RWPE1 (cell line): ENCODE results near the gene TMPRSS2.

Experiments
- CTCF ChIA-PET: fragments of 350-600 bp; sonication (Branson Sonifier 250); formaldehyde crosslinking; extraction: SDS; loops from one replicate; lab custom pipeline; 2021; lab: Yijun Ruan, JAX
- POLR2A ChIA-PET: fragments of 400-600 bp; formaldehyde crosslinking; extraction: SDS; loops from one replicate; lab custom pipeline; 2020; ENCODE audit warnings: antibody characterized with exemption; ENCODE audit not compliant: low non-redundant PET; lab: Yijun Ruan, JAX
- DNase-seq: peaks from one replicate; pipeline ENCODE4 v3.0.0; 2012; ENCODE audit warnings: low spot score
- H3K27ac ChIP-seq: fragments of 450-650 bp; 2 replicates; pipeline ENCODE4 v1.5.1; 2017
- TF ChIP-seq, protein P1 (sequence below): fragments of 450-650 bp; conservative IDR thresholded peaks from 2 replicates; pipeline ENCODE4 v1.5.1; 2017; ENCODE audit warnings: low read depth, mild to moderate bottlenecking

The TMPRSS2 gene

DNA sequence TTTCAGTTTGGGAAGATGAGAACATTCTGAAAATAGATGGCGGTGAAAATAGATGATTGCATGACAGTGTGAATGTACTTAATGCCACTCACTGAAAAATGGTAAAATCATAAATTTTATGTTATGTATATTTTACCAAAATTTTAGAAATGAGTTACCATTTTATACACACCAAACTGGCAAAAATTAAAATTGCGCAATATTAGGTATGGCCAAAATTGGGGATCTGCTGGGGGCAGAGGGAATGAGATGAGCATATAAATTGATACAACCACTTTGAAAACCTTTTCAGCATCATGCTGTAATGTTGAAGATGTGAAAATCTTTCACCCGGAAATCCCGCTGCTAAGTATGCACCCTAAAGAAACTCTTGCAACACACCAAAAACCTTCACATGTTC lies 10.8 kb upstream of the TMPRSS2 start:
- ChIA-PET POLR2A (no interaction called here), CTCF (no interaction called here)
- TF ChIP-seq, protein P1, sequence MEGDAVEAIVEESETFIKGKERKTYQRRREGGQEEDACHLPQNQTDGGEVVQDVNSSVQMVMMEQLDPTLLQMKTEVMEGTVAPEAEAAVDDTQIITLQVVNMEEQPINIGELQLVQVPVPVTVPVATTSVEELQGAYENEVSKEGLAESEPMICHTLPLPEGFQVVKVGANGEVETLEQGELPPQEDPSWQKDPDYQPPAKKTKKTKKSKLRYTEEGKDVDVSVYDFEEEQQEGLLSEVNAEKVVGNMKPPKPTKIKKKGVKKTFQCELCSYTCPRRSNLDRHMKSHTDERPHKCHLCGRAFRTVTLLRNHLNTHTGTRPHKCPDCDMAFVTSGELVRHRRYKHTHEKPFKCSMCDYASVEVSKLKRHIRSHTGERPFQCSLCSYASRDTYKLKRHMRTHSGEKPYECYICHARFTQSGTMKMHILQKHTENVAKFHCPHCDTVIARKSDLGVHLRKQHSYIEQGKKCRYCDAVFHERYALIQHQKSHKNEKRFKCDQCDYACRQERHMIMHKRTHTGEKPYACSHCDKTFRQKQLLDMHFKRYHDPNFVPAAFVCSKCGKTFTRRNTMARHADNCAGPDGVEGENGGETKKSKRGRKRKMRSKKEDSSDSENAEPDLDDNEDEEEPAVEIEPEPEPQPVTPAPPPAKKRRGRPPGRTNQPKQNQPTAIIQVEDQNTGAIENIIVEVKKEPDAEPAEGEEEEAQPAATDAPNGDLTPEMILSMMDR = no peak
- no peak for DNase-seq
- no peak overlapping the region for H3K27ac ChIP-seq

DNA sequence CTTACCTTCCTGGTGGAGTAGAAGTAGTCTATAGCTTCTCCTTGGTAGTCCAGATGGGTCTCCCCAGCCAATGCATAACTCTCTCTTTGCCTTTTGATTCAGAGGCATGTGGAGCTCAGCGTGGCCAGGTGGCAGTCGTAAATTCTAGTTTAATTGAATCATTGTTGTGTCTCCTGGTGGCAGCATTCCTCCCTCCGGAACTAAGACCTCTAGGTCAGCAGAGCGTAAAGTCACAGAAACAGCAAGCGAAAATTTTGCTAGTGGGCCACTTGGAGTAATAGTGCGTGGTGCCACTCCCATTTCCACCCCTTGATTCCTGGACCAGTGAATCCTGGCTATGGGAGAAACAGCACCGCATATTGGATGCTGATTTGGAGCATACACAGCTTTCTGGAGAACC lies 3.9 kb upstream of the TMPRSS2 start:
- TF ChIP-seq, protein P1 = no peak
- DNase-seq = no peak
- CTCF ChIA-PET = no interaction called here
- POLR2A ChIA-PET = no interaction called here
- H3K27ac ChIP-seq = no peak overlapping the region

GRCh38 chr21:41510500-41510899 lies 2.5 kb upstream of the TMPRSS2 start:
- no peak overlapping the region for H3K27ac ChIP-seq
- TF ChIP-seq, protein P1 = no peak
- no peak for DNase-seq
- POLR2A ChIA-PET = no interaction called here
- CTCF ChIA-PET = no interaction called here

- ChIA-PET CTCF (interaction anchor here (0.6 to 0.7 kb wide), 2 partner anchors 80 to 226 kb away, joined by 3 to 4 read pairs; no protein-coding TSS in a partner anchor), POLR2A (no interaction called here)
- DNase-seq = no peak
- TF ChIP-seq, protein P1 = no peak
- no peak overlapping the region for H3K27ac ChIP-seq
These were observed 1.8 kb upstream of the TMPRSS2 start for GRCh38 chr21:41509733-41510132.

DNA sequence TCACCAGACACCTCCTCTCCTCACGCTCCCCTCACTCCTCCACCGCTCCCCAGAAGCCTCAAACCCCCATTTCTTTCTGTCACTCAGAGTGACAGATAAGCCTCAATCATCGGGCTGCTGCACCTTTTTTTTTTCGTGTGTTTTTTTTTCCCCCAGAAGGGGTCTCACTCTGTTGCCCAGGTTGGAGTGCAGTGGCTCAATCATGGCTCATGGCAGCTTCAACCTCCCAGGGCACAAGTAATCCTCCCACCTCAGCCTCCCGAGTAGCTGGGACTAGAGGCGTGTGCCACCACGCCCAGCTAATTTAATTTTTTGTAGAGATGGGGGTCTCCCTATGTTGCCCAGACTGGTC lies 1.2 kb upstream of the TMPRSS2 start:
- TF ChIP-seq, protein P1 = no peak
- no peak overlapping the region for H3K27ac ChIP-seq
- POLR2A ChIA-PET = no interaction called here
- no peak for DNase-seq
- CTCF ChIA-PET = interaction anchor here (0.6 to 0.7 kb wide), 2 partner anchors 80 to 225 kb away, joined by 3 to 4 read pairs; no protein-coding TSS in a partner anchor

- no peak for DNase-seq
- POLR2A ChIA-PET = no interaction called here
- H3K27ac ChIP-seq = no peak overlapping the region
- TF ChIP-seq, protein P1 = no peak
- CTCF ChIA-PET = no interaction called here
These were observed 622 bp upstream of the TMPRSS2 start for GRCh38 chr21:41508415-41509144.
